Measurements from ENCODE around the gene SMYD3. TPM values are rescaled to one million over a fixed set of nuclear protein-coding genes. Genes with fewer than 3 reads are reported as not detected.

SMYD3 gene
- total RNA-seq, 1 experiment from 2014 or later = 25.5 TPM

GRCh38 chr1:246096356-246096755 is 410.7 kb downstream of the SMYD3 start:
- no CpG with 5 or more reads among the region's 5 CpGs for WGBS (ENCODE audit: extremely low coverage, insufficient read length, low lambda C conversion rate)
- Mint-ChIP-seq H3K4me1 (no peaks in the 10 kb centered on the region), H3K4me3 (no peak overlapping the region), H3K27ac (no peak overlapping the region; a peak in 1 of 7 replicates), H3K36me3 (ENCODE audit: insufficient read depth in 1 of 3, low read depth in 3 of 3) (no peaks in the 10 kb centered on the region), H3K9me3 (no peaks in the 10 kb centered on the region), H3K27me3 (ENCODE audit: low read depth) (no peaks in the 10 kb centered on the region)
- DNase-seq = no peak
- H2AK5ac ChIP-seq (ENCODE audit: insufficient read length, low read length) = no peak overlapping the region
- H3K23me2 ChIP-seq (ENCODE audit: insufficient read length, low read depth, low read length, poor library complexity, severe bottlenecking) = no peaks in the 10 kb centered on the region
- no peak overlapping the region for H3K18ac ChIP-seq (ENCODE audit: insufficient read length, low read depth, low read length)
- H3K9ac ChIP-seq (ENCODE audit: extremely low read depth, insufficient read length, low read length) = no peak overlapping the region
- H3K14ac ChIP-seq (ENCODE audit: insufficient read depth, low read length) = no peak overlapping the region
- no peak overlapping the region for H2BK20ac ChIP-seq (ENCODE audit: low read depth, low read length, poor library complexity, severe bottlenecking)
- no peak overlapping the region for H2BK15ac ChIP-seq (ENCODE audit: low read depth, low read length)
- no peaks in the 10 kb centered on the region for H3K4me1 ChIP-seq (ENCODE audit: insufficient read depth, low read length)
- H3K23ac ChIP-seq (ENCODE audit: insufficient read length, low read depth, low read length) = no peak overlapping the region
- H3K79me2 ChIP-seq (ENCODE audit: insufficient read depth, low read length) = 0 out of 2 replicates have a peak, but pooled peaks cover 2% of the 10 kb centered on the region
- no peak overlapping the region for H3K27ac ChIP-seq (ENCODE audit: insufficient read length, low read depth, low read length)
- no peak overlapping the region for H2BK5ac ChIP-seq (ENCODE audit: insufficient read length, low read length)
- H3K27me3 ChIP-seq (ENCODE audit: insufficient read depth, low read length) = no peaks in the 10 kb centered on the region
- H4K5ac ChIP-seq (ENCODE audit: insufficient read length, low read depth, low read length) = no peak overlapping the region
- no peaks in the 10 kb centered on the region for H3K79me1 ChIP-seq (ENCODE audit: insufficient read depth, low read depth, low read length, poor library complexity, severe bottlenecking)
- H2BK120ac ChIP-seq (ENCODE audit: low read depth, low read length, poor library complexity, severe bottlenecking) = no peak overlapping the region
- H4K8ac ChIP-seq (replicated peaks; ENCODE audit: insufficient read length, low read depth, low read length) = no peak overlapping the region
- no peaks in the 10 kb centered on the region for H4K20me1 ChIP-seq (ENCODE audit: control insufficient read depth, insufficient read depth, insufficient read length)
- no peak overlapping the region for H2AFZ ChIP-seq (ENCODE audit: low read length)
- TF ChIP-seq CTCF (conservative IDR thresholded peaks at IDR 0.05) = no peak
- H3K4me2 ChIP-seq (ENCODE audit: insufficient read depth, insufficient read length, low read length) = no peak overlapping the region
- H3K9me3 ChIP-seq (ENCODE audit: control insufficient read depth, low read depth, low read length) = no peaks in the 10 kb centered on the region
- H3K56ac ChIP-seq (ENCODE audit: insufficient read length, low read depth, low read length) = no peak overlapping the region
- no peak overlapping the region for H2BK12ac ChIP-seq (ENCODE audit: insufficient read length, low read depth, low read length)
- H4K91ac ChIP-seq (ENCODE audit: insufficient read length, low read depth, low read length) = no peak overlapping the region
- no peak overlapping the region for H3K4ac ChIP-seq (ENCODE audit: low read depth, low read length)
- H3T11ph ChIP-seq (ENCODE audit: low read length) = no peak overlapping the region

All from H9 (cell line).